Esophagus (tissue), 2 donors: Measurements from ENCODE around the gene UTS2R. TPM values are rescaled to one million over a fixed set of nuclear protein-coding genes. Genes with fewer than 3 reads are reported as not detected.
"Not testable (repeated sequence)": the region's sequence is repeated elsewhere in the genome, so short reads cannot be mapped to it uniquely, and the experiment has no call there.

ENCODE experiments used
- H3K27ac ChIP-seq, 2 donors: one replicate each; pipeline ENCODE4 v1.5.1; 2013; ENCODE audit warnings: low read depth in 2 of 2, mild to moderate bottlenecking in 2 of 2, inconsistent platforms in 1 of 2, low read length in 1 of 2, moderate library complexity in 1 of 2
- H3K27me3 ChIP-seq, 2 donors: one replicate each; pipeline ENCODE4 v1.6.1; 2013; ENCODE audit warnings: low read length in 2 of 2, control low read depth in 1 of 2, mild to moderate bottlenecking in 1 of 2; ENCODE audit not compliant: insufficient read depth in 2 of 2, control insufficient read depth in 1 of 2
- H3K36me3 ChIP-seq, 2 donors: one replicate each; pipeline ENCODE4 v1.6.1; 2013; ENCODE audit warnings: low read length in 1 of 2; ENCODE audit not compliant: control insufficient read depth in 2 of 2, insufficient read depth in 2 of 2
- H3K4me1 ChIP-seq, 2 donors: one replicate each; pipeline ENCODE4 v1.6.1; 2013; ENCODE audit warnings: low read length in 1 of 2; ENCODE audit not compliant: control insufficient read depth in 2 of 2, insufficient read depth in 2 of 2
- H3K4me3 ChIP-seq, 2 donors: one replicate each; pipeline ENCODE4 v1.5.1; 2013; ENCODE audit warnings: low read length in 2 of 2, mild to moderate bottlenecking in 2 of 2, low read depth in 1 of 2, moderate library complexity in 1 of 2
- H3K9me3 ChIP-seq, 2 donors: one replicate each; pipeline ENCODE4 v1.6.1; 2013; ENCODE audit warnings: mild to moderate bottlenecking in 2 of 2, low read depth in 1 of 2, low read length in 1 of 2, moderate library complexity in 1 of 2; ENCODE audit not compliant: control insufficient read depth in 2 of 2, insufficient read depth in 1 of 2
- WGBS, 2 donors: extraction: QIAGEN DNeasy Blood & Tissue Kit; methylation state at CpG; one replicate each; pipeline ENCODE4 v1.1.7; 2013; 5-methylcytosine and 5-hydroxymethylcytosine counted together
- polyA plus RNA-seq, 2 donors: library from polyadenylated mRNA; stranded (reverse); fragments of 200-250 nt; gene quantifications; one replicate each; pipeline ENCODE4 v1.2.3, GENCODE V29; 2013
- donor health status: healthy with polysubstance abuse.
- donor health status: Bipolar disorder and iron deficiency.

The UTS2R gene
- polyA plus RNA-seq, 2 donors = not detected

DNA sequence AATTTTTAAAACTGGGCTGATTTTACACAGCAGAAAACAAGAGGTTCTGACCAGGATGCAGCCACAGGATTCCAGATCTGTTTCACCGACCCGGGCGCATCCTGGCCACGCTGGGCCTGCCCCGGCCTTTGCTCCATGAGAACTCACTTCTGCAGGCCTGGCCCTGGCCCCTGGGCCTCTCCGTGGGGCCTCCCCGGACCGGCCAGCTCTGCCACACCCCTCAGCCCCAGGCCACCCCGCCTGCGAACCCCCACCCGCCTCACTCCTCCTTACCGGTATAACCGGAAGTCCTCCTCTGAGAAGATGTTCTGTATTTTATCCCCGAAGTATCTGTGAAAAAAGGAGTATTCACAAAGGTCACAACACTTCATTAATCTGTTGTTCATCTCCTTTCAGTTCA lies 33.5 kb downstream of the UTS2R start:
- Histone ChIP-seq H3K9me3 (no peaks in the 10 kb centered on the region), H3K4me3 (no peak overlapping the region), H3K27ac (no peak overlapping the region), H3K27me3 (no peaks in the 10 kb centered on the region), H3K36me3 (peaks cover 9 to 13% of the 10 kb centered on the region in 2 donors), H3K4me1 (peaks cover 0 to 4% of the 10 kb centered on the region in 2 donors)
- WGBS, 2 donors = 84 to 91% methylated on average over 14 of the region's 14 CpGs

- Histone ChIP-seq H3K36me3 (peaks cover 9 to 13% of the 10 kb centered on the region in 2 donors), H3K27ac (no peak overlapping the region), H3K4me1 (peaks cover 0 to 4% of the 10 kb centered on the region in 2 donors), H3K27me3 (no peaks in the 10 kb centered on the region), H3K9me3 (no peaks in the 10 kb centered on the region), H3K4me3 (no peak overlapping the region)
- 93 to 95% methylated on average over 14 of the region's 14 CpGs for WGBS, 2 donors
Observed at GRCh38 chr17:82406131-82406671, 34.6 kb downstream of the UTS2R start.

DNA sequence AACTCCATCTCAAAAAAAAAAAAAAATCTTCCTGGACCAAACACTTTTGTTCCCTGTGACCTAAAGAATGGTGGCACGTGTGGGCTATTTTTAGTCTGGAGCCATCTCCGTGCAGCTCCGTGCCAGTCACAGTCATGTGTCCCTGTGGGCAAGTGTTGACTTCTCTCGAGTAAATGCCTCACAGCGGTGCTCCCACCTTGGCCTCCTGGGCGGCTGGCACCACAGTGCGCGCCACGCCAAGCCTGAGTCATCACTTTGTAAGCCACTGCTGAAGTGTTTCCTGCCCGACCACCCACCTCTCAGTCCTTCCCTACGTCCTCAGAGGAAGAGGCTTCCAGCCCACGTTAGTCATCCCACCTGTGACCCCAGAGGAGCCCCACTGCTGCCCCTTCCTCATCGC lies 35.7 kb downstream of the UTS2R start:
- H3K36me3 ChIP-seq = peaks cover 9 to 13% of the 10 kb centered on the region in 2 donors

GRCh38 chr17:82408288-82408937 lies 36.8 kb downstream of the UTS2R start:
- Histone ChIP-seq H3K9me3 (no peaks in the 10 kb centered on the region), H3K36me3 (peaks cover 6 to 13% of the 10 kb centered on the region in 2 donors), H3K4me3 (no peak overlapping the region), H3K4me1 (peaks cover 0 to 4% of the 10 kb centered on the region in 2 donors), H3K27me3 (no peaks in the 10 kb centered on the region), H3K27ac (no peak overlapping the region)
- 89 to 90% methylated on average over 15 of the region's 15 CpGs for WGBS, 2 donors

More for the DNA sequence above, 35.7 kb downstream of the UTS2R start:
- Histone ChIP-seq H3K4me3 (no peak overlapping the region), H3K27me3 (no peaks in the 10 kb centered on the region), H3K4me1 (peaks cover 0 to 4% of the 10 kb centered on the region in 2 donors), H3K9me3 (no peaks in the 10 kb centered on the region), H3K27ac (no peak overlapping the region)
- WGBS, 2 donors = 65 to 71% methylated on average over 13 of the region's 13 CpGs

DNA sequence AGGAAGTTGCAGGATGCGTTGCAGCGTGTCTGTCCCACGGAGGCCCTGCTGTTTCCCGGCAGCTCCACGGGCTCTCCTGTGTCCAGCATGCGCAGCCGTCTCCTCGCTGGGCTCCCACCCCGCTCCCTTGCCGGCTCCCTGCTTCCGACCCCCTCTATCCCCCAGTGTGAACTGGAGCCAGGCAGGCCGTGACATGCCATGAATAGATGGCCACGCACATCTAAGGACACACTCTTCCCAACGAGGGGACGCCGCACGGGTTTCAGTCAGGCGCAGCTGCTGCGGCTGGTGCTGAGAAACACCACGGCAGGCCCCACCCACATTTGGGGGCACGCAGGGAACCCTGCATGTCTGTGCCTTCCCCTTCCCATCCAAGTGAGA lies 37.4 kb downstream of the UTS2R start:
- Histone ChIP-seq H3K9me3 (no peaks in the 10 kb centered on the region), H3K27ac (no peak overlapping the region), H3K36me3 (peaks cover 2 to 9% of the 10 kb centered on the region in 2 donors), H3K4me3 (no peak overlapping the region), H3K27me3 (no peaks in the 10 kb centered on the region), H3K4me1 (peaks cover 0 to 4% of the 10 kb centered on the region in 2 donors)
- 93 to 96% methylated on average over 21 of the region's 21 CpGs for WGBS, 2 donors

DNA sequence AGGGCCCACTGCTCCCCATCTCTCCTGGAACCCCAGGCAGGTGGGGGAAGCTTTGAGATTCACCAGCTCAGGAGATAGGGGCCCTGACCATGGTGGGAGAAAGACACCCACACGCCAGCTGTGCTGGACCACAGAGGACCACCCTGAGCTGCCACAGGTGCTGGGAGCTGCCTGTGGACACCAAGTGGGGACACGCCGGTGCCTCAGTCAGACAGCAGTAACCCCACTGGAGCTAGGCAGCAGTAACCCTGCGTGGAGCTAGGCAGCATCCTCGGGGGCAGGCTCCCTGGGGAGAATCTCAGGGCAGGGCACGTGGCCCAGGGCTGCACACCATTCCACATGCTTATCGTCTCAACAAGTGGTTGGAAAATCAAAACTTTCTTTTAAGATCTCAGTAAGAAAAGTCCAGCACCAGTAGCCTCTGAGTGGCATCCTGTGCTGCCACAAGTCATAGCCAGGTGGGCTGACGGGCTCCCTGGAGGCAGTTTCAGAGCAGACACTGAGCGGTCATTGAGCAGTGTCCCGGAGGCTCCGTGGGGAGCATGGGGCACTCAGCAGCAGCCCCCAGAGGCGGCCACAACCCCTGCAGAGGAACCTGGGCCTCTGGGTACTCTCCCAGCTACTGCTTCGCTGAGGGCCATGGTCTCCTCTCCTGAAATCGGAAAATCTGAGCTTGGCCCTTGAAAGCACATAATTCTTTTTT lies 38.6 kb downstream of the UTS2R start:
- WGBS, 2 donors = 92% methylated on average over 14 of the region's 14 CpGs
- H3K27ac ChIP-seq = no peak overlapping the region
- no peak overlapping the region for H3K4me3 ChIP-seq
- H3K36me3 ChIP-seq = peaks cover 0 to 9% of the 10 kb centered on the region in 2 donors
- H3K27me3 ChIP-seq = no peaks in the 10 kb centered on the region
- peaks cover 0 to 2% of the 10 kb centered on the region in 2 donors for H3K4me1 ChIP-seq
- no peaks in the 10 kb centered on the region for H3K9me3 ChIP-seq

DNA sequence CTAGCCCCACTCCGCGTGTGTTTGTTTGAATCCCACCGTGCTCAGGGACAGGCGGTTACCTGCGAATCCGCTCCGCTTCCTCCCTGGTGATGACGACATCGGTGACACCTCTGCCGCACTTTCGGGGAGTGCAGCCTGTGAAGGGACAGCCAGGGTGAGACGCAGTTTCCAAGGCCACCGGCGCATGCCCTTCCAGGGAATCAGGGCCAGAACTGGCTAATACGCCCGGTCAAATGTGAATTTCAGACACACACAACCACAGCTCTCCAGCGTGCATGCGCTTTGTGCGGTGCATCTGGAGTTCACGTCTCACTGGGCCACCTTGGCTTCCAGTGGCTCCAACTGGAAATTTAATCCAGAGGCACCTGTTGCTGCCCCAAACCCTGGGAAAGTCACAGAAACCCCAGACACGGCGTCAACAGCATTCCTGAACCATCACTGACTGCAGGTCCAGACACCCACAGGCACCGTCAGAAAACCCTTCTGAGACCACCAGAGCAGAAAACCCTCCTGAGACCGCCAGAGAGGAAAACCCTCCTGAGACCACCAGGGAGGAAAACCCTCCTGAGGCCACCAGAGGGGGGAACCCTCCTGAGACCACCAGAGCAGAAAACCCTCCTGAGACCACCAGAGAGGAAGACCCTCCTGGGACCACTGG lies 40.0 kb downstream of the UTS2R start:
- Histone ChIP-seq H3K27me3 (no peaks in the 10 kb centered on the region), H3K36me3 (peaks cover 0 to 9% of the 10 kb centered on the region in 2 donors), H3K4me3 (no peak overlapping the region), H3K4me1 (peaks cover 0 to 2% of the 10 kb centered on the region in 2 donors), H3K27ac (no peak overlapping the region), H3K9me3 (no peaks in the 10 kb centered on the region)
- whole genome bisulfite sequencing, 2 donors = 93 to 95% methylated on average over 24 of the region's 24 CpGs

DNA sequence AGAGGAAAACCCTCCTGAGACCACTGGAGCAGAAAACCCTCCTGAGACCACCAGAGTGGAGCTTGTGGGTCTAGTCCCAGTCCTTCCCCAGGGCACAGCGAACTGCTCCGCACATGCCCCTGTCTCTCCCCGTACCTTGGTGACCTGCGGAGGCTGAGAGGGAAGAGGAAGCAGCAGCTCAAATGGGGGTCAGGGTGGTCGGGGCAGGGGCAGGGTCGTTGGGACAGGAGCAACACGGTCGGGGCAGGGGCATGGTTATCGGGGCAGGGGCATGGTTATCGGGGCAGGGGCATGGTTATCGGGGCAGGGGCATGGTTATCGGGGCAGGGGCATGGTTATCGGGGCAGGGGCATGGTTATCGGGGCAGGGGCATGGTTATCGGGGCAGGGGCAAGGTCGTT lies 40.5 kb downstream of the UTS2R start:
- H3K4me1 ChIP-seq, H3K27ac ChIP-seq, H3K27me3 ChIP-seq, H3K4me3 ChIP-seq, H3K36me3 ChIP-seq, H3K9me3 ChIP-seq: not testable (repeated sequence)
- WGBS, 2 donors = 90 to 95% methylated on average over 15 to 16 of the region's 16 CpGs

- H3K4me1 ChIP-seq = peaks cover under 1 to 2% of the 10 kb centered on the region in 2 donors
- peaks cover 0 to 9% of the 10 kb centered on the region in 2 donors for H3K36me3 ChIP-seq
- no peak overlapping the region for H3K27ac ChIP-seq
- H3K9me3 ChIP-seq = no peaks in the 10 kb centered on the region
- no peaks in the 10 kb centered on the region for H3K27me3 ChIP-seq
- H3K4me3 ChIP-seq = no peak overlapping the region
- WGBS, 2 donors = 79 to 90% methylated on average over 28 to 29 of the region's 29 CpGs
Observed at GRCh38 chr17:82412535-82413520, 41.3 kb downstream of the UTS2R start.
